Vagina (tissue), 2 donors: ENCODE data around the gene TTC33. TPM values are rescaled to one million over a fixed set of nuclear protein-coding genes. Genes with fewer than 3 reads are reported as not detected.

Source experiments
- DNase-seq, 2 donors: peaks; one replicate each; pipeline ENCODE4 v3.0.0-alpha.2; 2017; ENCODE audit errors: extremely low spot score in 2 of 2
- H3K27ac ChIP-seq: fragments of 200-600 bp; sonication (generic); one replicate; pipeline ENCODE4 v1.5.1; 2019
- H3K27me3 ChIP-seq: fragments of 200-600 bp; sonication (generic); one replicate; pipeline ENCODE4 v1.5.1; 2019
- H3K36me3 ChIP-seq, 2 donors: fragments of 200-600 bp; sonication (generic); one replicate each; pipeline ENCODE4 v1.5.1; 2017 to 2019
- H3K4me1 ChIP-seq: fragments of 200-600 bp; sonication (generic); one replicate; pipeline ENCODE4 v1.5.1; 2019
- H3K4me3 ChIP-seq, 2 donors: fragments of 200-600 bp; sonication (generic); 1 replicate in 1 of 2; 2 replicates in 1 of 2; pipeline ENCODE4 v1.5.1; 2016 to 2019
- H3K9me3 ChIP-seq: fragments of 200-600 bp; sonication (generic); one replicate; pipeline ENCODE4 v1.5.1; 2019
- CTCF ChIP-seq, 3 experiments: fragments of 450-650 bp in 2 of 3; fragments of 200-600 bp in 1 of 3; sonication (generic) in 1 of 3; IDR thresholded peaks; one replicate each; pipeline ENCODE4 v1.5.1; 2017 to 2019; ENCODE audit warnings: antibody characterized with exemption in 3 of 3, mild to moderate bottlenecking in 2 of 3, moderate library complexity in 2 of 3
- POLR2A ChIP-seq, 2 donors: fragments of 450-650 bp; IDR thresholded peaks; one replicate each; pipeline ENCODE4 v1.6.1; 2017; ENCODE audit warnings: antibody characterized with exemption in 2 of 2, mild to moderate bottlenecking in 2 of 2, moderate library complexity in 2 of 2
- POLR2AphosphoS5 ChIP-seq, 2 donors: sonication (generic); formaldehyde crosslinking; IDR thresholded peaks; one replicate each; pipeline ENCODE4 v1.9.0; 2017; ENCODE audit warnings: antibody characterized with exemption in 2 of 2, mild to moderate bottlenecking in 2 of 2, low read depth in 1 of 2; ENCODE audit not compliant: insufficient read depth in 1 of 2
- intact Hi-C: fragments of 100-400 bp; cut with DNase I; formaldehyde crosslinking; loops from one replicate; pipeline ENCODE4 v1.15.1; 2023
- small RNA-seq: library from RNA; depleted of rRNA; stranded (forward); fragments of <200 nt; gene quantifications from one replicate; pipeline ENCODE3, GENCODE V24; 2016
- total RNA-seq: library from RNA; depleted of rRNA; stranded (reverse); fragments of >200 nt; gene quantifications from one replicate; pipeline ENCODE4 v1.2.3, GENCODE V29; 2016

Gene TTC33
- total RNA-seq, 1 donor from 2014 or later = 12.8 TPM

- H3K36me3 ChIP-seq = no peaks in the 10 kb centered on the region
- TF ChIP-seq POLR2AphosphoS5 (IDR thresholded peaks at IDR 0.05; ENCODE audit: insufficient read depth in 1 of 2, low read depth in 1 of 2) (no peak), POLR2A (IDR thresholded peaks at IDR 0.05) (no peak), CTCF (IDR thresholded peaks at IDR 0.05) (no peak)
- DNase-seq = no peak
- no peaks in the 10 kb centered on the region for H3K27me3 ChIP-seq
- no peak overlapping the region for H3K27ac ChIP-seq
- intact Hi-C loops = no loop called here
- no peak overlapping the region for H3K4me3 ChIP-seq
- H3K9me3 ChIP-seq = no peaks in the 10 kb centered on the region
- no peaks in the 10 kb centered on the region for H3K4me1 ChIP-seq
Measured at GRCh38 chr5:40465416-40465815, 290.3 kb downstream of the TTC33 start.

DNA sequence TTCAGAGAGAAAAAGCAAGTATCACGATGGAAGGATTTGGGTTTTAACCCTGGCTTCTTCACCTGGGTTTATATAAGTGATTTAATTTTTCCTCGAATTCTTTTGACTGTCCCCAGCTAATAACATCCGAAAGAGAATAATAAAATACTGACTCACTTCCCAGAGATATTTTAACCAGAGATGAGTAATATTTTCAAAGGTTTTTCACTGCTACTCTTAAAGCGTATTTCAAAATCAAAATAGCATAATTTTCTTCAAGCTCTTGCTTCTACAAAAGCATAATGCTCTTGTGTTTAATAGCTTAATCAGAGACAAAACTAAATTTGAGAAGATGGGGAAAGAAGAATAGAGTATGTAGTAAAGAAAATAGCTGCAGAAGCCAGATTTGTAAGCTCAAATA, 291.2 kb downstream of the TTC33 start:
- Histone ChIP-seq H3K9me3 (no peaks in the 10 kb centered on the region), H3K4me1 (no peaks in the 10 kb centered on the region), H3K27me3 (no peaks in the 10 kb centered on the region), H3K27ac (no peak overlapping the region), H3K4me3 (no peak overlapping the region), H3K36me3 (no peaks in the 10 kb centered on the region)
- intact Hi-C loops = no loop called here
- TF ChIP-seq POLR2A (IDR thresholded peaks at IDR 0.05) (no peak), CTCF (IDR thresholded peaks at IDR 0.05) (no peak), POLR2AphosphoS5 (IDR thresholded peaks at IDR 0.05; ENCODE audit: insufficient read depth in 1 of 2, low read depth in 1 of 2) (no peak)
- no peak for DNase-seq

Small RNA genes lying within 50 kb of the gene (small RNA-seq; reads per million reads assigned to genes)
- gene RF00092 (not detected), gene RF00191 (not detected)

Other genes starting within 250 kb of the TTC33 start
- 19.4 TPM for gene PTGER4, start 76.0 kb downstream of the TTC33 start, total RNA-seq
- 69.0 TPM for gene PRKAA1, start 42.4 kb upstream of the TTC33 start, total RNA-seq
- 489 TPM for gene RPL37, start 79.3 kb upstream of the TTC33 start, total RNA-seq
- gene CARD6, start 85.4 kb upstream of the TTC33 start, total RNA-seq = 12.3 TPM
- 385 TPM for gene C7, start 153.5 kb upstream of the TTC33 start, total RNA-seq